Thoracic aorta (tissue), 2 donors: ENCODE data around the gene ATR. TPM values are rescaled to one million over a fixed set of nuclear protein-coding genes. Genes with fewer than 3 reads are reported as not detected.
"Not testable (repeated sequence)": the region's sequence is repeated elsewhere in the genome, so short reads cannot be mapped to it uniquely, and the experiment has no call there.

Experiments
- ATAC-seq: fragments of 150-250 bp; one replicate; pipeline ENCODE4 v1.8.0; 2017; ENCODE audit warnings: low read depth; ENCODE audit not compliant: insufficient number of reproducible peaks, low FRiP score
- DNase-seq: peaks from one replicate; pipeline ENCODE4 v3.0.0-alpha.2; 2020; ENCODE audit warnings: low spot score
- H3K27ac ChIP-seq, 2 donors: fragments of 200-600 bp; sonication (generic); 1 replicate in 1 of 2; 2 replicates in 1 of 2; pipeline ENCODE4 v1.5.1; 2016; ENCODE audit warnings: mild to moderate bottlenecking in 2 of 2, moderate library complexity in 2 of 2
- H3K27me3 ChIP-seq: fragments of 200-600 bp; sonication (generic); replicated peaks from 2 replicates; pipeline ENCODE4 v1.6.0; 2016; ENCODE audit warnings: mild to moderate bottlenecking; ENCODE audit not compliant: insufficient read depth
- H3K36me3 ChIP-seq: fragments of 200-600 bp; sonication (generic); one replicate; pipeline ENCODE4 v1.5.1; 2016
- H3K4me1 ChIP-seq, 2 donors: fragments of 200-600 bp; sonication (generic); 1 replicate in 1 of 2; 2 replicates in 1 of 2; pipeline versions ENCODE4 v1.5.1 to v1.6.0; 2016; ENCODE audit warnings: low read depth in 2 of 2, mild to moderate bottlenecking in 1 of 2; ENCODE audit not compliant: control insufficient read depth in 1 of 2
- H3K4me3 ChIP-seq: fragments of 200-600 bp; sonication (generic); 2 replicates; pipeline ENCODE4 v1.5.1; 2016; ENCODE audit warnings: mild to moderate bottlenecking
- H3K9me3 ChIP-seq: fragments of 200-600 bp; sonication (generic); 2 replicates; pipeline ENCODE4 v1.5.1; 2016
- CTCF ChIP-seq: fragments of 200-600 bp; sonication (generic); IDR thresholded peaks from one replicate; pipeline ENCODE4 v1.5.1; 2019; ENCODE audit warnings: antibody characterized with exemption
- total RNA-seq, 2 donors: library from RNA; depleted of rRNA; stranded (reverse); fragments of >200 nt; gene quantifications; one replicate each; pipeline versions ENCODE4 v1.1.0 to v1.2.3, GENCODE V29; 2016

ATR gene
- total RNA-seq, 2 donors from 2014 or later: 21.3 to 41.6 TPM

DNA sequence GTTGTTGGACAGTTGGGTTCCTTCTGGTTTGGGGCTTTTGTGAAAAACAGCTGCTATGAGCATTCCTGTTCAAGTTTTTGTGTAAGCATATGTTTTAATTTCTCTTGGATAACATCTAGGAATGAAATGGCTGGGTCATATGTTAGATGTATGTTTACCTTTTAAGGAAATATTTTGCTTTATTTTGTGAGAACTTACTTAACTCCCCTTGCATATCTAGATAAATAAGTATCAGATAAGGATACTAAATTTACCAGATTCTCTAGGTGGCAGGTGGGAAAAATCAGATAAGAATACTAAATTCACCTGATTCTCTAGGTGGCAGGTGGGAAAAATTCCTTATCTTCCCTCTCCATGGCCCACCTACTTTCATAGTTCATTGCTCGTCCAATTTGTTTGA lies 16.6 kb upstream of the ATR start:
- Histone ChIP-seq H3K36me3 (no peaks in the 10 kb centered on the region), H3K4me3 (peak overlapping the region; percentile 74), H3K4me1 (peaks cover 0 to 7% of the 10 kb centered on the region in 2 donors), H3K27ac (no peak overlapping the region), H3K9me3 (no peaks in the 10 kb centered on the region), H3K27me3 (no peaks in the 10 kb centered on the region)
- ATAC-seq: no peak
- no peak for DNase-seq
- TF ChIP-seq CTCF: no peak

GRCh38 chr3:142592268-142592667 lies 13.7 kb upstream of the ATR start:
- not testable (repeated sequence) for H3K4me3 ChIP-seq, H3K27me3 ChIP-seq, DNase-seq, ATAC-seq, H3K9me3 ChIP-seq, H3K4me1 ChIP-seq, H3K36me3 ChIP-seq, H3K27ac ChIP-seq

DNA sequence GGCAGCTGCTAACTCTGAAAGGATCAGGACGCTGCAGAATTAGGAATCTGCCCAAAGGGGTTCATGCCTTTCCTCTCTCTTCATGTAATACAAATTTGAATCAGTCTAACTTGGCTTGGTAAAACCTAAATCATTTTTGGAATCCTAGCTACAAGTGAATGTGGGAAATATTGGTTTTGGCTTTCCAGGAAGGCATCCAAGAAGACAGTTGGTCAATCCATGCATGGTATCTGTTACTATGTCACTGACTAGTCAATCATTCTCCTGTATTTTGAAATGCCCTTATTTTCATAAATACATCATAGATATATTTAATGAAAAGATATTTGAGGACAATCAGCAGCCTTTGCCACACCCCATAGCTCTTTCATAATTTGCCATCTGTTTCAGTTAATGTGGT lies 10.2 kb upstream of the ATR start:
- no peak for TF ChIP-seq CTCF
- Histone ChIP-seq H3K4me1 (no peaks in the 10 kb centered on the region), H3K9me3 (no peaks in the 10 kb centered on the region), H3K36me3 (no peaks in the 10 kb centered on the region), H3K4me3 (no peak overlapping the region), H3K27ac (no peak overlapping the region), H3K27me3 (no peaks in the 10 kb centered on the region)
- DNase-seq: no peak
- no peak for ATAC-seq

DNA sequence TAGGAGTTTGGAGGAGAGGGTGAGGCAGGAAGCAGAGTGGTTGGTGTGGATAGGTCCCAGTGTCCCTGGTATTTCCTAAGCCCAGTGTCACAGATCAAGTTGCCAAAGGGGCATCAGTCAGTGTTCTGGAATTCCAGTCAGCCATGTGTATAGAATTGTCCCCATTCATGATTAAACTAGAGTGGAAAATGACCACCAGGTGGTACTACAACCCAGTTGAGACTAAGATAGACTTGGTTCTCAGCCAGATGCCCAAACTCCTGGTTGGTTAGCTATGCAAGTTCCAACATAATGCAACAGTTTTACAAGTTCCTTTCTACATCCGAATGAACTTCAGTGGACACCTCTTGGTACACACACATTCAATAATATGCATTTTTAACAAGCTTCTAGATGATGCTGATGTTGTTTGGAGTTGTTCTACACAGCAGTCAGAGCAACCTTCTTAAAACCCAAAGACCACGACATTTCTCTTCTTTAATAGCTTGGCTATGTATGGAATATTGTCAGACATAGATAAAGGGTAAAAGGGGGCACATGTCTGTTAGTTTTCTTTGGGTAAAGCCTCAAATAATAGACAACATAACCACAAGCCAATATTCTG lies 8.4 kb upstream of the ATR start:
- no peaks in the 10 kb centered on the region for H3K4me1 ChIP-seq
- no peaks in the 10 kb centered on the region for H3K27me3 ChIP-seq
- H3K4me3 ChIP-seq: no peak overlapping the region
- TF ChIP-seq CTCF: peak; percentile 52
- no peak overlapping the region for H3K27ac ChIP-seq
- H3K9me3 ChIP-seq: no peaks in the 10 kb centered on the region
- H3K36me3 ChIP-seq: no peaks in the 10 kb centered on the region
- DNase-seq (no peak), ATAC-seq (peak; percentile 28)

DNA sequence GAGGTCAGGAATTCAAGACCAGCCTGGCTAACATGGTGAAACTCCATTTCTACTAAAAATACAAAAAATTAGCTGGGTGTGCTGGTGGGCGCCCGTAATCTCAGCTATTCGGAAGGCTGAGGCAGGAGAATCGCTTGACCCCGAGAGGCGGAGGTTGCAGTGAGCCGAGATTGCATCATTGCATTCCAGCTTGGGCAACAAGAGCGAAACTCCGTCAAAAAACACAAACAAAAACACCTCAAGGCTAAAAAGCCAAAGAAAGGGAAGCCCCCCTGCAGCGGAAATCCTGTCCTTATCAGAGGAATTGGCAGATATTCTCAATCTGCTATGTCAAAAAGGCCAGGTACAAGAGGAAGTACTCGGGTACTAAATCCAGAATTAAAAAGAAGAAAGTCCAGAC lies 2.5 kb upstream of the ATR start:
- not testable (repeated sequence) for DNase-seq, H3K27me3 ChIP-seq, H3K9me3 ChIP-seq, H3K4me3 ChIP-seq, H3K36me3 ChIP-seq, ATAC-seq, H3K27ac ChIP-seq
- peaks cover 13 to 23% of the 10 kb centered on the region in 2 donors for H3K4me1 ChIP-seq

DNA sequence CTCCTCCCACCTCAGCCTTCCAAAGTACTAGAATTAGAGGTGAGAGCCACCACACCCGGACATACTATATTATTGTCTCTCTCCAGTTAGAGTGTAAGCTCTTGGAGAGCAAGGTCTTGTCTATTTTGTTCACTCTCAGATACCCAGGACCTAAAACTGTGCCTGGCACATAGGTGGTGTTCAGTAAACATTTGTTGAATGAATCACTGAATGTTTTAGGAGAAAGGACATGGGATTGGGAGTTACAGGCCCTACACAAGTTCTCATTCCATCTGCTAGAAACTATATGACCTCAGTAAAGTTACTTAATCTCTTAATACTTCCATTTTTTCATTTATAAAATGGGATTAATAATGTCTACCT lies 1.5 kb upstream of the ATR start:
- TF ChIP-seq CTCF: no peak
- no peaks in the 10 kb centered on the region for H3K9me3 ChIP-seq
- H3K4me3 ChIP-seq: no peak overlapping the region
- H3K27me3 ChIP-seq: no peaks in the 10 kb centered on the region
- H3K4me1 ChIP-seq: peaks cover 13 to 23% of the 10 kb centered on the region in 2 donors
- H3K36me3 ChIP-seq: no peaks in the 10 kb centered on the region
- no peak for ATAC-seq
- H3K27ac ChIP-seq: peak overlapping the region in 1 of 2 donors; percentile 97
- DNase-seq: no peak
